HG03103 (cell line): ENCODE data around the gene IRAK1.
"Not testable (repeated sequence)": the region's sequence is repeated elsewhere in the genome, so short reads cannot be mapped to it uniquely, and the experiment has no call there.

Experiments
- ATAC-seq: cut with Tn5 transposase; IDR thresholded peaks from one replicate; pipeline ENCODE4 v1.9.1; 2021; ENCODE audit warnings: low read depth; ENCODE audit not compliant: unreplicated experiment

Gene IRAK1

DNA sequence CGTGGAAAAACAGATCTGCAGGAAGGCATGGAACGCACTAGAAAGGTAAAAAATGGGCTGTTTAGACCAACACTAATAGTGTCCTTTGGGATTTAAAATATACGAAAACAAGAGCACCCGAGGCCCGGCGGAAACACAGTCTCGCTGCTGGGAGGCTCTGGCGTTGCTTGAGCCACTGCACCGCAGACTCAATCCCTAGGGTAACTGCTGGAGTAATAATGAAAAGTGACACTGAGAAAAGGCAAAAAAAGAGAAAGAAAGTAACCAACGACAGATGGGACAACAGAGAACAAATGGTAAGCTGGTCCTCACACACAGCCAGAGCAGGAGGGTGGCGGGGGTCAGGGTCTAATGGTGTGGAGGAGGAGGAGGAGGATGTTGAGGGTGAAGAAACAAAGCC is 15.4 kb downstream of the IRAK1 start:
- no peak for ATAC-seq

DNA sequence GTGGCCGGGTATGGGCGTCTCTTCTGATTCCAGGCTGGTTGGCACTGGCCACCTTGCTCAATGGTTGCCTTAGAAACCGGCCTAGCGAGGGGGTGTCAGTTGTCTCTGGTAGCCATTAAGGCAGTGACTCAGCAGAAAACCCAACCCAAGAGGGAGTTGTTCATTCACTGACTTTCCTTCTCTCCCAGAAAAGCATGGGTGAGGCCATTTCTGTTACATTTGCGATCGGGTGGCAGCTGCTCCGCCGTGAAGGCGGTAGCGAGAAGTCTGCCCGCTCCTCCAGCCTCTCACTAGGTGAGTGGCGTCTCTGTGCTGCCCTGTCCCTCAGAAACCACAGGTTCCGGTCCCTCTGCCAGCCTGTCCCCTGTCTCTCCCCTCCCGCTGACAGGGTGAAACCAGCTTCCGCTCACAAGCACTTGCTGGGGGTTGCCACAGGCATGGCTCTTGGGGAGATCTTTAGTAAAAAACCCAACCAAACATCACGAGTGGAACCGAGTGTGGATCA is 17.4 kb downstream of the IRAK1 start:
- ATAC-seq = no peak

- ATAC-seq = no peak
Observed at GRCh38 chrX:154000051-154000450, 19.7 kb downstream of the IRAK1 start.

DNA sequence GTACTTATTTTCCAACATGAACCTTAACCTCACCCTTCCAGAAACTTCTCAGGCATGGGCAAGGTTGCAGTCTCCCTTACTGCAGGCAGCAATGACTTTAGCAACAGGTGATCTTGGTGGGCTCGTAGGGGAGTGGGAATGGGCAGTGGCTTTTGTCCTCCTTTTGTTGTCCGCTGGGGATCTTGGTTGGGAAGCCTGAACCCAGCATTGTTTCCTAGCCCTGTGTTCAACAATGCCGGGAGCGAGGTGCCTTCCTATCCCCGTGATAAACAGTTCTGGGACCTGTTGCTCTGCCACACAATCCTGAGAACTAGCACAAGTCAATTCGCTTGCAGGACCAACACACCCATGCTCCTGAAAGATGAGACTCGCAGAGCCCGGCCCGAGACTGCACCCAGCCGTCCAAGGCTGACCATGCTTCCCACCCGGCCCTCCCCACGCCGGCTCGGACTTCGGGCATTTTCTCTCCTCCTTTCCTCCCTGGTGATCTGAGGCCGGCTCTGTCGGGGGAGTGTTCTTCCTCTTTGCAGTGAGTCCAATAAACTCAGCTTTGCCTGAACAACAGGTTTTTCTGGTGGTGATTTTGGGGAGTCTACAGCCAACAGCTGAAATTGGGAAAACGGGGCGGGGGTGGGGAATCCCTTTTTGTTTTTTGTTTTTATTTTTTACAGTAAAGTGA is 20.2 kb downstream of the IRAK1 start:
- no peak for ATAC-seq

DNA sequence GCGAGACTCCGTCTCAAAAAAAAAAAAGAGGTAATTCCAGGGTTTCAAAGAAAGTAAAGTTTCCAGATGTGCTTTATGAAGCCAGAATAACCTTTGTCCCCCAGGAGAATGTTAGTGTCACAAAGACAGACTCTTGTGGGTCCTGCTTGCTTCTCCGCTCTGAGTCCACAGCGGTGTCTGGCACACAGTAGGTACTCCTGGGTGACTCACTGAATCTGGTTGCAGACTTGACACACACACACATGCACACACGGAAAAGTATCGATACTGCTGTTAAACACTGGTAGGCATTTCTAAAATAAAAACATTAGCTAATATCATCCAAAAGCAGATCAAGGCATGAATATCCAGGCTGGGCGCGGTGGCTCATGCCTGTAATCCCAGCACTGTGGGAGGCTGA is 24.2 kb downstream of the IRAK1 start:
- no peak for ATAC-seq

- ATAC-seq = not testable (repeated sequence)
Observed at GRCh38 chrX:153994398-153994797, 25.3 kb downstream of the IRAK1 start.

DNA sequence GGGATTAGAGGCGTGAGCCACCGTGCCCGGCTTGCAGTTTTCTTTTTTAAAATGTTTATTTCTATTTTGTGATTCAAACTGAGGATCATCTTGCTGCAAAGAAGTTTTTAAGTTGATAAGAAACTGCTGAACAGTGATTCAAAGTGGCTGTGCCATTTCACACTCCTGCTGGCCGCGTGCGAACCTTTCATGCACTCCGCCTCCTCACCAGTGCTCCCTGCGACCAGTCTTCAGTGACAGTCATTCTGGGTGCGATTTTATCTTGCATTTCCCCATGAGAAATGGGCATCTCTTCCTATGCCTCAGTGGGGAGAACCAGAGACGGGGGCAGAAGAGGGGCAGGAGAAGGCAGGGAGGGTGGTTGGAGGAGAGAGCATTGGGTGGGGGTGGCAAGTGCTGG is 25.7 kb downstream of the IRAK1 start:
- no peak for ATAC-seq

DNA sequence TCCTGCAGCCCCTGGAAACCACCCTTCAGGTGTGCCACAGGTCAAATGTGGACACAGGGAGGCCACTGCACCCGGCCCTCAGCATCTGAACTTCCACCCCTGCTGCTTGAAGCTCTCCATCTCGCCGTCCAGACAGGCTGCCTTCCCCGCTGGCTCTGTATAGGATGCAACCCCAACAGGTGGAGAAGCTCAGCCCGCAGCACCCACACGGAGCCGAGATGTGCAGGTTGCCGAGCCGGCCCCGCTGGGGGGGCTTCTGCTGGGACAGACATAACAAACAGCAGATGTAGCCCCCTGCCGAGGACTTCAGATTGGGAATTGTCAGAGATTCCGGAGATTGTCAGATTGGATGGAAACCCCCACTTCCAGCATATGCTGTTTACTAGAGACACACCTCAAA is 26.6 kb downstream of the IRAK1 start:
- no peak for ATAC-seq

GRCh38 chrX:153992180-153992579 is 27.5 kb downstream of the IRAK1 start:
- ATAC-seq = no peak

GRCh38 chrX:153991013-153991580 is 28.6 kb downstream of the IRAK1 start:
- ATAC-seq = no peak

- no peak for ATAC-seq
Observed at GRCh38 chrX:153989973-153990655, 29.6 kb downstream of the IRAK1 start.

DNA sequence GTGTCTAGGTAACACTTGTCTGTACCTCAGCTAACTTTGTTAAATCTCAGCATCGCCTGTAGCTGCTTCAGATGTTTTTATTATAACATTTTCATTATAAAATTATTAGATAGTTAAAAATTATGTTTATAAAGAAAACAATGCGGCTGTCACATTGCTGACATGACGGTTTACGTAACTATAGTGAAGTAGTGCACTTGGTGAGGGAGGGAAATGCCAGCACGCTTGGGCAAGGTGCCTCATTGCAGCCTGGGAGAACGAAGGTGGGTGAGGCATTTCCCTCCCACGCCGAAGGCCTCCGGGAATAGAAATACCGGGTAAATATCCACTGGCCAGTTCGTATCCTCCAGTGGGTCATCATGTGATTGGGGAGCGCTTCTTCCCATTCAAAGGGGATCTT is 31.2 kb downstream of the IRAK1 start:
- no peak for ATAC-seq

DNA sequence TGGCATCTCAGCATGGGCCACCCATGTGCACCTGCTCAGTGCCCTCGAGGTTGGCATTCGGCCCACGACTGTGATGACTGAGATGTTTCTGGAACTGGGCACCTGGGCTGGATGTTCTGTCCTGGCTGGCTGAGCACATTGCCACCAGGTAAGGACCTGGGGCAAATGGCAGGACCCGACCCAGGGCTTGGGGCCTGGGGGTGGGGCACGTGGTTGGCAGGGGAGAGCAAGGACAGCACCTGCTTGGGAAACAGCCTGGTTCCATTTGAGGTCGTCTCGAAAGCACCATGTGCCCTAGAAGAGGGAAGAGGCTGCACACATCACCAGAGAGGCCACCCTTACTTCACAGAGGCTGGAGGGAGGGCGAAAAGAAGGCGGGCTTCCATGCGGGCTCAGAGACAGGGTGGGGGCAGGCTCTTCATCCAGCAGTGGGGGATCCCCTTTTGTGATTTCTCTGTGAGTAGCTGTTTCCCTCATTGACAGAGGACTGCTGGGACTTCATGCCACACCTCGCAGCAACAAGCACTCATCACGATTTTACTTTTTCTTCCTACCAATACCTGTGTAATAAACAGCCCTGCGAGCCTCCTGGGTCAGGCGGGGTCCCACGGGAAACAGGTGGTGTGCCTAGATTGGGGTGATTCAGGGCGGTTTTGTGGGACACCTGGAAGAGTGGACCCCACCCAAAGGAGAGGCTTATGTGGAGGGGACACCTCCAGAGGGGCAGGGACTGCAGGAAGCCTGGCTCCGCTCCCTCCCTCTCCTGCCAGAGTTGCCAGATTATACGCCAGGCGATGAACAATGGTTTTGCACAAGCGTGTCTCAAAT is 35.1 kb downstream of the IRAK1 start:
- ATAC-seq = no peak

DNA sequence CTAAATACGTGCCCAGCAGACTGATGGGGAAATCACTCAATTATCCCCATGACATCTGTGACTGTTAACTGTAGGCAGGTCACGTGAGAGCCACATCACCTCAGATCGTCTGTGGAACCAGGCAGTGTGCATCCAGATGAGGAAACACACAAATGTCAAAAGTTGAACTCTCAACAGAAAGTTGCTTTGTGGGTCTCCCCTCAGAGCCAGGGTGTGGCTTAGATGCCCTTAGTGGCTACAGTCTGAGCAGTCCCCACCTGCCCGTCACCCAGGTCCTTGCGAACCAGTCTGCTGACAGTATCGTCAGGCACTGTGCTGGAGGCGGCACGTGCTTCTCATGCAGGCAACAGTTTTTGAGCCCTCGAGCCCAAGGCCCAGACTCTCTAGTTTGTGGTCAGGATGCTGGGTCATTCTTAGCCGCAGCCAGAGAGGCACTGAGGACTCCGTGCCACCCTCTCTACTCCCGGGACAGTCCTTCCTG is 36.3 kb downstream of the IRAK1 start:
- ATAC-seq = no peak

DNA sequence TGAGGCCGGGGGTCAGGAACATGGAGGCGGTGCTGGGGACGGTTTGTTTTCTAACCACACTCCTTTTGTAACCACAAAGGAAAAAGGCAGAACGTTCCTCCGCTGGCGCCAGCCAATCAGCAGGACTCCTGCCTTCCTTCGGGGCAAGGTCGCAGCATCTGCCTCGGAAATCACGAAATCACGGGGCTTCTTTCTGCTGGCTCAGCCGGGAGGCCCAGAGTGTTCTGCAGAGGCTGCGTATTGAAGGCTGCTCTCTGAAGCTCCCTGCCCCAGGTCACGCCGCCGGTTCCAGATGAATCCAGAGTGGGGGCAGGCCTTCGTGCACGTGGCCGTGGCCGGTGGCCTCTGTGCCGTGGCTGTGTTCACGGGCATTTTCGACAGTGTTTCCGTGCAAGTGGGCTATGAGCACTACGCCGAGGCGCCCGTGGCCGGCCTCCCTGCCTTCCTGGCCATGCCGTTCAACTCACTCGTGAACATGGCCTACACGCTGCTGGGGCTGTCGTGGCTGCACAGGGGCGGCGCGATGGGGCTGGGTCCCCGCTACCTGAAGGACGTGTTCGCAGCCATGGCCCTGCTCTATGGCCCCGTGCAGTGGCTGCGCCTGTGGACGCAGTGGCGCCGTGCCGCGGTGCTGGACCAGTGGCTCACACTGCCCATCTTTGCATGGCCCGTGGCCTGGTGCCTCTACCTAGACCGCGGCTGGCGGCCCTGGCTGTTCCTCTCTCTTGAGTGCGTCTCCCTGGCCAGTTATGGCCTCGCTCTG is 37.8 kb downstream of the IRAK1 start:
- no peak for ATAC-seq

DNA sequence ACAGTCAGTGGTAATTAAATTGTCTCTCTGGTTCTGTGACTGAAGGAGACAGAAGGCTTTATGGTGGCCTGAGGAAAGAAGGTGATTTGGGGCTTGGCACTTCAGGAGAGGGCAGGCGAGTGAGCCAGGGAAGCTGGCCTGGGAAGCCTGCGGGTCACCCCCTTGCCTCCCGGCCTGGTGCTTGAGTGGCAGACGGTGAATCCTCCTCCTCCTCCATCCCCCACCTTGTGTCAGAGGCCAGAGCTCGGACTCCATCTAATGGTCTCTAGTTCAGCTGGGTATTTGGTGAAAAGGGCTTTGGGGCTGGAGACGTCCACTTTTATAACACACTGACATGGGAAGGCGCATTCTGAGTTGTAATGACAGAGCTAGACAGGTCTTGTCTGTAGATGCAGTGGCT is 38.5 kb downstream of the IRAK1 start:
- ATAC-seq = no peak

- ATAC-seq = not testable (repeated sequence)
Observed at GRCh38 chrX:153980394-153980793, 39.3 kb downstream of the IRAK1 start.

DNA sequence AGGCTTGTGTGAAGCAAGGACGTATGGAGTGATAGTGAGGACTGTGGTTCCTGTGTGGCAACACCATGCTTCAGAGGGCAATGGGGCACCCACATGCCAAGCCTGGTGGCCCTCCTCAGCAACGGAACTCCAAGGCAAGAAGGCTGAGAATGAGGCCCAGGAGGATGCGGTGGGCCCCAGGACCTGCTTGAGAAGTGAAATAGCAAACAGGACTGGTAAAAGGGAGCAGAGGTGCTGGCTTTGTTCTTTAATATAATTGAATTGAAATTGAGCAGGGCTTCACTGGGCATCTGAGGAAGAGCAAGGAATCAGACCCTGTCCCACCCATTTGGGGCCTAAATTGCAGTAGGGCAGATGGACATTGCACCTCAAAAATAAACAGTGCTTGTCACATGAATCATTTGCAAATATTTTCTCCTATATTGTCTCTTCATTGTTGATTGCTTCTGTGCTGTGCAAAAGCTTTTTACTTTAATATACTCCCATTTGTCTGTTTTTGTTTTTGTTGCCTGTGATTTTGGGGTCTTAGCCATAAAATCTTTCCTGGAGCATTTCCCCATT is 44.9 kb downstream of the IRAK1 start:
- no peak for ATAC-seq

DNA sequence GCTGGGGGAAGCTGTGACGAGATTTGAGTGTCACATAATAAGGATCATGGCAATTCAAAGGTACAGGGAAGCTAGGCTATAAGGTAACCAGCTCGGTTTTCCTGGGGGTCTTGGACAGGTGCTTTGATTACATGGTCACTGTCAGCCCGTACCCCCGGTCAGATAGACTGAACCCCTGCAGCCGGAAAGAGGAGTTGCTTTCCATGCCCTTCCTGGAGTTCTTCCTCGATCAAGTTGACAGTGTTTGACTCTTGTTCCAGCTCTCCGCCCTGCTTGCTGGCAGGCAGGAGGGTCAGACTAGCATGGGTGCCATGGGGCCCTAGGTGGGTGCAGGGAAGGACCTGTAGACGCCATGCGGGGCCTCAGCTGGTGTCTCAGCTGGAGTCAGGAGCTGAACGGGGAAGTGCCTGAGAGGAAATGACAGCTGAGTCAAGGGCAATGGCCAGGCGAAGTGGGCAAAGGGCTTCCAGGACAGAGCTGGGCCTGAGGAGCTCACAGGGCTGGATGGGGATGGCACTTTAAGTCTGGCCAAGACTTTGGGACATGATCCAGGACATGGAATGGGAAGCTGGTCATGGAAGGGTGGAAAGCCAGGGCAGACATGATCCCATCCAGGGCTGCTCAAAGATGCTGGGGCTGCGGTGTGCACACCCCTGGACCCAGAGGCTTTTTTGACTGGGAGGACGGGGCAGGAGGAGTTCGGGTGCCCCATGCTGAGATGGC is 45.5 kb downstream of the IRAK1 start:
- ATAC-seq = no peak
